Measurements from ENCODE around the gene ORC5.

DNA sequence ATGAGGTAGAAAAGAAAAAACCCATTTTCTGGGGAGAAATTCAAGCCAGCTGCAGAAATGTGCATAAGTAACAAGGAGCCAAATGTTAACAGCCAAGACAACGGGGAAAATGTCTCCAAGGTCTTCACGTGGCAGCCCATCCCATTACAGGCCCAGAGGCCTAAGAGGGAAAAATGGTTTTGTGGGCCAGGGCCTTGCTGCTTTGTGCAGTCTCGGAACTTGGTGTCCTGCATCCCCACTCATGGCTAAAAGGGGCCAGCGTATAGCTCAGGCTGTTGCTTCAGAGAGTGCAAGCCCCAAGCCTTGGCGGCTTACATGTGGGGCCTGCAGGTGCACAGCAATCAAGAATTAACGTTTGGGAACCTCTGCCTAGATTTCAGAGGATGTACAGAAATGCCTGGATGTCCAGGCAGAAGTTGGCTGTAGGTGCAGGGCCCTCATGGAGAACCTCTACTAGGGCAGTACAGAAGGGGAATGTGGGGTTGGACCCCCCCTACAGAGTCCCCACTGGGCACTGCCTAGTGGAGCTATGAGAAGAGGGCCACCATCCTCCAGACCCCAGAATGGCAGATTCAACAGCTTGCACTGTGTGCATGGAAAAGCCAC lies 9.0 kb downstream of the ORC5 start:
- TF ChIP-seq SUZ12 (IDR thresholded peaks at IDR 0.05) (no peak), BHLHE40 (IDR thresholded peaks at IDR 0.05; ENCODE audit: borderline replicate concordance) (no peak), LEF1 (IDR thresholded peaks at IDR 0.05; ENCODE audit: borderline replicate concordance) (no peak), TARDBP (IDR thresholded peaks at IDR 0.05) (no peak), ELF4 (IDR thresholded peaks at IDR 0.05) (no peak), HDGF (IDR thresholded peaks at IDR 0.05; ENCODE audit: borderline replicate concordance) (no peak), L3MBTL2 (conservative IDR thresholded peaks at IDR 0.05) (no peak), SP1 (IDR thresholded peaks at IDR 0.05) (no peak)
